GM18858 (cell line): ENCODE data around the gene RCOR2.
"Not testable (repeated sequence)": the region's sequence is repeated elsewhere in the genome, so short reads cannot be mapped to it uniquely, and the experiment has no call there.

Experiments
- ATAC-seq: cut with Tn5 transposase; IDR thresholded peaks from one replicate; pipeline ENCODE4 v1.9.1; 2021; ENCODE audit not compliant: unreplicated experiment

Gene RCOR2

DNA sequence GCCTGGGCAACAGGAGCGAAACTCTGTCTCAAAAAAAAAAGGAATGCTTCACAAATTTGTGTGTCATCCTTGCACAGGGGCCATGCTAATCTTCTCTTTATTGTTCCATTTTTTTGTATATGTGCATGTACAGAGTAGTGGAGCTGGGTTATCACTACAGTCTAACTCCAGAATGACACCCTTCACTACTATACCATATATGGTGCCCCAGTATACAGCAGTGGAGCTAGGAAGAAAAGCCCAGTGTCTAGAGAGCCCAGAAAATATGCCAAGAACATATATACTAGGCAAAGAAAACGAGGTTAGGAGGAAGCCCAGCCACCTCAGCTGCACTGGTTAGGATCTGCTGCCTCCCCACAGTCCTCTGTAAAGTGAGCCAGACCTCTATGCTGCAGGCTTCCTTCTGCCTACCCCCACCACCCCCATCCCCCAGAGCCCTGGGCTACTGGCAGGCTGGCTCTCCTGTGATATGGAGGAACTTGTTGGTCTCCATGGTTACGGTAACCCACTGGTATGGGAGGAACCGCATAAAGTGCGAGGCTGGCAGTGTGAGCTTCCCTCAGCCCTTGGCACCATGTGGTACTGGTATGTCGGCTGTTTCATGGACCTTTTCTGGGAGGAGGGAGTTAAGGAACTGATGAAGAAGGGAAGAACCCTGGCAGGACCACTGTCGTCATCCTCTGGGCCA is 34.3 kb downstream of the RCOR2 start:
- ATAC-seq, result no peak

DNA sequence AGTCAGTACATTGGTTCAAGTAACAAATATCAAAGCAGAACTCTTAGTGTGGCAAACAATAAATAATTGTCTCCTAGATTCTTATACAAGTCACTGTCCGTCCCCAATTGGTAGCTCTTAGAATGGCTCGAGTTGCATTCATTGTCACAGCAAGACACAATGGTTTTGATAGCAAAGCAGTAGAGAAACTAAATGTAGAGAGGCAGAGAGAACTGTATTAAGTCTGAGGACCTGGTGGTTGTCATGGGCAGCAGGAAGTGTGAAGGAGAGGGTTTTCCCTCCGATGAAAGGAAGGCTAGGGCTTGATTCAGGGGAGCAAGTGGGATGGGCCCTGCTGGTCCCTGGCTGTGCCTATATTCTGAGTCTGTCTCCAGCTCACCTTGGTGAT is 36.6 kb downstream of the RCOR2 start:
- ATAC-seq, result no peak

DNA sequence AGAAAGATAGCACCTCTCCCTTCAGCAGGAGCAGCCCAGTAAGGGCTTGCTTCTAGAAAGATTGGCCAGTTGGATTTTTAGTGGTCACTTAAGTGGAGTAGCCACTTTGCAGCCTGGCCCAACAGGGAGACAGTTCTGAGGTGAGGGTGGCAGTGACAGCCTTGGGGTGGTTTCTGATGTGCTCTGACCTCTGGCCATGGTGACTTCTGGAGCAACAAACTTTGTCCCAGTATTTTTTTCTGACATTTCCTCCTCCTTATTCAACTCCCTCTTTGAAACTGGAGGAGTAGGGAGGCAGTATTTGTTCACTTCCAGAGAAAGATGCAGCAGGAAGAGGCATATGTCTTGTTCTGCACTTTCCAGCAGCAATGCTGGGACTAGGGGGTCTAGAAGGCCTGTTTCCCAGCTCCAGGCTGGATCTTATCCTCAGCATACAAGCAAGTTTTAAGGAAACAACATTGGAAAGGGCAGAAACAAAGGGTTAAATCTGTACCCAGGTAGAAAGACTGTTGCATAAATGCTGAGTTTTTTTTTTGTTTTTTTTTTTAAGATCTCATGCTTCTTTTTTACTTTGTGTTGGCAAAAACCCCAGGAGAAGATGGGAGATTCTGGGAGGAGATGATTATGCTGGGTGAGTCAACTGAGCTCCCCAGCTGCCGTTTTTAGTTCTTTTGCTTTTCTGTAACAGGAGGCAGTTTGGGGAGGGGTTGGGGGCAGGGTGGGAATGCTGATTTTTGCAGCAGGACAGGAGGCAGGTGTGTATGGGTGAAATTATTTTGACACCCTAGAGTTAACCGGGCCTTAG is 37.2 kb downstream of the RCOR2 start:
- ATAC-seq, result no peak

DNA sequence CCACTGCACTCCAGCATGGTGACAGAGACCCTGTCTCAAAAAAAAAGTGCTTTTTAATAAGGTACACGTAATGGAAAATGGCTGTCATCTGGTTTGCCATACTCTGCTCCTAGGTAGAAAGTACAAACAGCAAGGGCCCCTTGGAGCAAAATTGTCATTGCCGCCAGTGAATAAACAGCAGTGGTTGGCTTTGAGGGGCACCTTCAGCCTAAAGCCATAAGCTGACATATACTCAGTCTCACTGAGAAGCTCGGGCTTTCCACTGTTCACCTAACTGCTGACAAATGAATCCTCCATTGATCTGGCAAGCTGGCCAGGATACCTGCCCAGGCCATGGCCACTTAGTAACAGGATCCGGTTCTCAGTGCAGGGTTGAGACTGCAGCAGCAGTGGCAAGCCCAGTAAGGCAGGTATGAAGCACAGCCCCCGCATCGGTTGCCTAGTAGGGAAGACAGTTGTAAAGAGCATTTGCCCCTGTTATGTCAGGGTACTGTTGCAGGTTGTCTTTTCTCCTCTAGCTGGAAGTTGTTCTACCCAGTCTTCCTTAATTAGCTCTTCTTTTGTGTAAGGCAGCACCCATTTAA is 39.2 kb downstream of the RCOR2 start:
- ATAC-seq, result no peak

DNA sequence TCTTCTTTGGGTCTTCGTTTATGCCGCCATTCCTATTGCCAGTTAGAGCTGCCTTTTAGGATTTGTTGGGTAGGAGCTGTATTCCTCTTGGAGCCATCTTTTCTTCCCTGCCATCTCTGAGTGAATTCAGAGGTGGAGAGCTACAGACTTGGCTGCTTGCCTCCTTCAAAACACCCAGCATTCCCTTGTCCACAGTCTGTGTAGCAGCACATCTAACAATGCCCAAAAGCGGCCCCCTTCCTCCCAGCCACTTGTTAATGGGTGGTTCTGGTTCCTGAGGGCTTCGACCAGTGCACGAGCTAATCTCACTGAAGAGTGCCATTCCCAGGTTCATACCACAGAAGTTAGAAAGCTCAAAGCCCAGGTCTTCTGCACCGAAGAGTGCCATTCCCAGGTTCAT is 40.3 kb downstream of the RCOR2 start:
- no peak for ATAC-seq

DNA sequence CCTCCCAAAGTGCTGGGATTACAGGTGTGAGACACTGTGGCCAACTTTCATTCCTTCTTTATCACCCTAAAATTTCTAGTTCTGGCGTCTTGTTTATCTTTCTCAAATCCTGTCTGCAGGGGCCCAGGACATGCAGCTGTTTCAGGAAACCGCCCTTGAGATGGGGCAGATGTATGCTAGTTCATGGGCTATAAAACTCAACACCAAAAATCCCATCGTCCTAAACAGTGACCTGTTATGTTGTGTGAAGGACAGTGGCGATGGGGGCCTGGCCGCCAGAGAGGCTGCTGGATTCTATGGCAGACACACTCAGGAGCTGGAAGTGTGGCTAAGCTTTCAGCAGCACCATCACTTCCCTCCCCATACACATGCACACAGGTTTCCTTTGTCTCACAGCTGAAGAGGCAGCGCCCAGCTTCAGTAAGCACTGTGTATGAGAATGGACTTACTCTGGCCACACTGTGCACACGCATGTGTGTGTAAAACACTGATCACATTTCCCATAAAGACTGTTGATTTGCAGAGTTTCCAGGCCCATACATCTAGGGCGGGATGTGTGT is 41.4 kb downstream of the RCOR2 start:
- no peak for ATAC-seq

DNA sequence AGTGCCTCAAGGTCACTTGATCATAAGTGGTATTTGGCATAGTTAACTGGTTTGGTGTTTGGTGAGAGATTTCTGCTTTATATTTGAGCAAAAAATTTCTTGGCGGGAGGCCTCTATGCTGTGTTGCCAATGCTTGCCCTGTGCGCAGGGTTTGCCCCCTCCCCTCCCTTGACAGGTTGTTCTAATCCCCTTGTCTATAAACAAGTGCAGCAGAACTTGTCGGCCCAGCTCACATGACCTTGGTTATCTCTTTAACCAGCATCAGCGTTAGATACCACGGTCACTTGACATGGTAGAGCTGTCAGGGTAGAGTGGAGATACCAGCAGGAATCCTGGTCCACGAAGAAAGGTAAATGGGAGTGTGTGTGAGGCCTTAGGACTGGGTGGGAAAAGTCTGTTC is 42.5 kb downstream of the RCOR2 start:
- ATAC-seq, result no peak

DNA sequence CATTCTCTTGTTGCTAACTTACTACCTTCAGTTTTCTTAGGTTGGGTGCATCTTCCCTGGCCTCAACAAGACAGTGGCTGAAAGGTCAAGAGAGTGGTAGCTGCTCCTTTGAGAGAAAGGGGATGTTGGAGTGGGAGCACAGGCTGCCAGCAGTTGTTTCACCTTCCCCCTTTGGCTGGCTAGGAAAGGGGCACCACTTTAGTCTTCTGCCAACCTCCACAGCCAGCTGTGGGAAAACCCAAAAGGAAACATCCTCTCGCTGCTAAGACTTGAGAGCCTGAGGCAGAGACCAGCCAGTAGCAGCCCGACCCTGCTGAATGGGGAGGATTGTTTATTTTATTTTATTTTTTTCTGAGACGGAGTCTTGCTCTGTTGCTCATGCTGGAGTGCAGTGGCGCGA is 43.7 kb downstream of the RCOR2 start:
- ATAC-seq, result no peak

DNA sequence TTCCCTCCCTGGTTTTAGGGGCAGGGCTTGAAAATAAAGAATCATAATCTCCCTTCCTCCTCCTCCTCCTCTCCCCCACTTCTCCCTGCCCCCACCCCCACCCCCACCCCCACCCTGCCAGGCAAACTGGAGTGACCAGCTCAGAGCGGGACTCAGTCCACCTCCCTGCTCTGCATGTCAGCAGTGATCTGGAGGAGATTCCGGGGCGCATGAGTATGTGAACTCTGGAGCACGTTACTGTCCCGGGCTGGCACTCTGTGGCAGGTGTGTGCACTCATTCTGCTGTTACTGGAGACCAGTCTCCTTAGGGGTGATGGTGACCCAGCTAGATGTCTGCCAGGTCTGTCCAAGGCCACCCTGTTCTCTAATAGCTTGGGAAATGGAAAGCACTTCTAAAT is 44.2 kb downstream of the RCOR2 start:
- ATAC-seq, result no peak

DNA sequence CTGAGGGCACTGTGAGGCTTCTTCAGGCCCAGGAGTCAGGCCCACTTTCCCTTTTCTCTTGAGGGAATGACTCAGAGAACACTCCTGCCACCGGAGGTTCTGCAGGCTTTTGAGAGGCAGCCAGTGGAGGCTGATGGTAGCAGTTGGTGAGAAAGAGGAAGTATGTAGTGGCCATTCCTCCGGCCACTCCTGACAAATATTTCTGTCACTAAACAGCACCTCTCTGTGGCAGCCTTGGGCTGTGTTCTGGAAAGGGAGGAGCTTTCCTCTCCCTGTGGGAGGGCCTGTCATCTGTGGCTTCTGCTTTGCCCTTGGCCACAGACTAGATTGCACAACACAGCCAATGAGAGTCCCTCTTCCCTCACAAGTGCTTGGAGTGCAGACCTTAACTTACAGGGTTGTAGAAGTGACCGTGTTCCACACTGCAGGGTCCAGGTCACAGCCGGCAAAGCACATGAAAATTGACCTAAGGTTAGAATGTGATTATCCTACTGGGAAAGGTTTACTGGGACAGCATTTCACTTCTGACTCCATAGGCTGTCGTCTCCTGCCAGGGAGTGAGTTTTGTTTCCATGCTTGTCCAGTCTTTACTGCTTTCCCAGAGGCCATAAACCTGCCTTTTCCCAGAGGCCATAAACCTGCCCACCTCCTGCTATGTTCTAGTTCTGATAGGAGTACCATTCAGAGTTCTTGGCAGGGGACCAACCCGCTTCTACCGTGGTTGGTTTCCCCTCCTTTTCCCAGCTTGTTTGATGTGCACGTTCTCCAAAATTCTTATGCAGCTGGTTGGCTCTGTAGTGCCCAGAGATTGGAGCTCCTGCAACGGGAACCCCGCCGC is 44.8 kb downstream of the RCOR2 start:
- ATAC-seq, result peak; percentile 91

DNA sequence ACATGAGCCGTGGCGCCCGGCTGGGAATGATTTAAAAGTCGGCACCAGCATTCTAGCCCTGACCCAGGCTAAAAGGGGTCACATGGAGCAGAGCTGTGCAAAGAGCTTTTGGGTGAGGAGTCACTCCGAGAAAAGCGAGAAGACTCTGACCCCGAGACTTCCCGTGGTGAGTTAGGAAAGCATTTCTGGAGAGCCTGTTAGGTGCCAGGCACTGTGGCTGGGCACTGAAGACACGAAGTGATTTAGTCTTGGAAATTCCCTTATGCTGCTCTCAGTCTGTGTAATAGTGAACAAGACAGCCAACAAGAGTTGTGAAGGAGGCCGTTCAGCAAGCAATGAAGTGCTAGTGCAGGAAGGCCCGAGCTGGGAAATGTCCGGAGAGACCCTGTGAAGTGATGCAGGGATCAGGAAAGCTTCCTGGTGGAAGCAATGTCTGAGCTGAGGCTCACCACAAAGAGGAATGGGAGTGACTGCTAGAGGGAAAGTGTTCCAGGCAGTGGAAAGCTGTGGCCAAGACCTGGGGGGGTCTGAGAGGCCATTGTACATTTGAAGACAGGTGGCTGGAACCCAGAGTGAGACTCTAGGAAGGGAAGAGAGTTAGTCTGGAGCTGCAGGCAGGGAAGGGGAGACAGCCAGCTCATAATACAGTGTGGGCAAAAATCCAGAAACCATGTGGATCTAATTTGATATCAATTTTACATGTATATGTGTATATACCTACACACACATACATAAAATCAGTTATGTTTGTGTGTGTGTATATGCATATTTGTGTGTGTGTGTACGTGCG is 46.4 kb downstream of the RCOR2 start:
- no peak for ATAC-seq

DNA sequence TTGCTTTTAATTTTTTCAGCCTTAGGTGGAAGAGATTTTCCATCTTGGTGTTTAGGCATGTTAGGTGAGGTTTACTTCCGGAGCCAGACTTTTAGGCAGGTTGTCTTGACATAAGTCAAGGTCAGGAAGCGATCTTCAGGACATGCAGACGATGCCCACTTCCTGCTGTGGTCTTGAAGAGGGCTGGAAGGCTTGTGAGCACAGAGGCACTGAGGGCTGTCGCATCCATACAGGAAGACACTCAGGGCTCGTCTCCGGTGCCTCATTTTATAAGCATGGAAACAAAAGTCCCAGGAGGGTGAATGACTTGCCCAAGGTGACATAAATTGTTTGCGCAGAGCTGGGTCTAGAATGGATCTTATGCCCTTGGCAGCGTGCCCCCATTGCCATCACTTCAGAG is 47.3 kb downstream of the RCOR2 start:
- ATAC-seq, result no peak

DNA sequence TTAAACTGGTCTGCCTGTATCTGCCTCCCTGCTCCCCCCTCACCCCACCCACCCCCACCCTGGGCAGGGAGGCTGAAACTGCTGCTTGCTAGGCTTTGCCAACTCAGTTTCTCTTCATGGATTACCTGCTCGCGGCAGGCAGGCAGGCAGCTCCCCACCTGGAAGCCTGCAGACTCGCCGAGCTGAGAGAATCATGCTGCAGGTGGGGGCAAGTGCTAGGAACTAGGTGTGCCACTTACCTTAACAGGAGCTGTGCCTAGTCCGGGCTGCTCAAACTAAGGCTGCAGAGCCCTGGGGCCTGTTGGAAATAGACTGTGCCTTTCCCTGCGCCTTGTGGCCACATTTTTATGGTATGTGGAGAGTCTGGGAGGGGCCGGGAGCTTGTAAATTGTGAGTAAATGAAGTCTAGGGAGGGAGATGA is 47.8 kb downstream of the RCOR2 start:
- no peak for ATAC-seq

DNA sequence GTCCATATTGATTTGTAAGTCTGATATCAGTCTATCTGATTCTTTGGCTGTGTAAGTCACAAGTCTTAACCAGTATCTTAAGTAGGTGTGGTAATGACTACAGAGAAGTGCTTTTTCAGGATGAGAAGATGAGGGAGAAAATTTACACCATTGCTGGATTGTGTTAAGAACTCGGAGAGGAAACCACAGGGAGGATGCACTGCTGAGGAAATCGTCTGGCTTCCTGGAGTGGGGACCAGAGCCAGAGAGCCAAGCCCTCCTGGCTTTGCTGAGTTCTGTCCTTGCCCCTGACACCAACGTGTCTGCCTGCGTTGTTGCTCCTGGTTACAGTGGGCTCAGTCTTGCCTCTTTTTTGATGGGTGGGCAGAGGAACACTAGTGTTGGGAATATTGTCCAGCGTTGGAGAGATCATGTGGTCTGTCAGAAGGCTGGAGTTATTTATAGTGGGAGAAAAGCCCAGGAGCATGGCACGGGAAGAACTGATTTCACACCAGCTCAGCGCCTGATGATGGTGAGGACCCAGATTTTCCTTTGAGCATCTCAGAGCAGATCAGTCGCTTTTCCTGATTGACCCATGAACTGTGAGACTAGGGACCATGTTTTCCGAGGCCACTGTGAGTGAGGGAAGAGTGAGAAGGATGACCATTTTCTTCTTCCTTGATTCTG is 48.4 kb downstream of the RCOR2 start:
- no peak for ATAC-seq

DNA sequence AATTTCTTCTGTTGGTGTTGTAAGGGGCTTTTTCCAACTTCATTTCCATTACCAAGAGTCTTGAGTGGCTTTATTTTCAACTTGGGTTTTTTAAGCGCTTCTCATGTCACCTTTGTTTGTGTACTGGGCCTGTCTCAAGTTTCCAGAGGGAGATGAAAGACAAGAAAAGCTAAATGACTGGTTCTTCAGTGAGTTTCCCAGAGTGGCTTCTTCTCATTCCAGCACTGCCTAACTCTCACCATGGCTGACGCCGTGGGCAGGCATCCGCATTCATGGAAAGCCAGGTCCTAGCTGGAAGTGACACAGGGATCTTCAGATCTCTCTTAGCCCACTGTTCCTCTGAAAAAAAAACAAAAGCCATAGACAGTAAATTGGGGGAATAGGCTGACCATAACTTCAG is 49.5 kb downstream of the RCOR2 start:
- no peak for ATAC-seq

DNA sequence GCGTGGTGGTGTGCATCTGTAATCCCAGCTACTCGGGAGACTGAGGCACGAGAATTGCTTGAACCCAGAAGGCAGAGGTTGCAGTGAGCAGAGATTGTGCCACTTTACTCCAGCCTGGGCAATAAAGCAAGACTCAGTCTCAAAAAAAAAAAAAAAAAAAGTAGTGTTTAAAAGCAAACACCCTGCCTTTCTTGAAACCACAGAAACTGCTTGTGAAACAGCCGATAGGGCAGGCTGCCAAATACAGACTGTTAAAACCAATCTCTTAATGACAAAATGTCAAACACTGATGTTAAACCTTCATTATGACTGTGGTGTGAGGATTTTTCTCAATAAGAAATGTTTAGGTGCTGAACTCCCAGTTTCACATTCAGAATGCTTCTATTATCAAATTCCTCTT is 50.8 kb downstream of the RCOR2 start:
- peak; percentile 54 for ATAC-seq

DNA sequence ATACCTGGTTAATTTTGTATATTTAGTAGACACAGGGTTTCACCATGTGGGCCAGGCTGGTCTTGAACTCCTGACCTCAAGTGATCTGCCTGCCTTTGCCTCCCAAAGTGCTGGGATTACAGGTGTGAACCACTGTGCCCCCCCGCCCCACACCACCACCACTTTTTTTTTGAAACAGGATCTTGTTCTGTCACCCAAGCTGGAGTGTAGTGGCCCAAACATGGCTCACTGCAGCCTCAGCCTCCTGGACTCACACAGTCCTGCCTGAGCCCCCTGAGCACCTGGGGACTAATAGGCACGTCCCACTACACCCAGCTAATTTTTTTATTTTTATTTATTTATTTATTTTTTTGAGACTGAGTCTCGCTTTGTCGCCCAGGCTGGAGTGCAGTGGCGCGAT is 53.3 kb downstream of the RCOR2 start:
- ATAC-seq, result not testable (repeated sequence)

DNA sequence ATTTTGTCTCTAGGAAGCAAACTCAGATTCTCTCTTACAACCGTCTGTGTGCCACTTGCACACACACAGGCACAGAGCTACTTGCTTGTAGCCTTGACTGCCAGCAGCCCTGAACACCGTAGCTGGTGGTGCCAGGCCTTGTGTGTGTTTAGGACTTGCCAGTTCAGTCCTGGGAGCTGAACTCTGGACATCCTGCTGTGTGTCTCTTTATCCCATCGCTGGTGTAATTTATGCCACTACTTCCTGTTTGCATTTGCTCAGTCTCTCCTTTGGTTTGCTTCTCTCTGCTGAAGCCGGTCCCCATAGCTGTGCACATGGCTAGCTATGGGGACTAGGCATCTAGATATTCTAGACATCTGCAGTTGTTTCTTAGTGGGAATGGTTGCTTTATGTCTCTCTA is 54.0 kb downstream of the RCOR2 start:
- ATAC-seq, result no peak
